ENCODE results near the gene LMOD3. TPM values are rescaled to one million over a fixed set of nuclear protein-coding genes. Genes with fewer than 3 reads are reported as not detected.

Gene LMOD3
- total RNA-seq, 1 donor from 2014 or later: 0.10 TPM

DNA sequence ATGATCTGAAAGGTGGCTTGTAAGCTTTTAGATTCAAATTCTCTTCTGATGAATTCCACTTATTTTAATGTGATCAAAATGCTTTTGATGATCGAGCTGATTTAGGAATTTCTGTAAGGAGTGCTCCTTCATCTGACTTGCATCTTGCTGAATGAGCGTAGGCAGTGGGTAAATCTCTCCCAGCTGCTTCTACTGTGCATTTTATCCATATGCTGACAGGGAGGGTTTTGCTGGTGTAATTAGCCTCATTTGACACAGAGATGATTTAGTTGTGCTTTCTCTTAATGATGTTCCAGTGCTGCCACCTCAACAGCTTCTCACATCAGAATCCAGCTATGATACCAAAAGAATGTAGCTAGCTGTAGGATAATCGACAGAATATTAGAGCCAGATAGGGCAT, 3.8 kb upstream of the LMOD3 start:
- DNase-seq (ENCODE audit: low spot score): no peak

DNA sequence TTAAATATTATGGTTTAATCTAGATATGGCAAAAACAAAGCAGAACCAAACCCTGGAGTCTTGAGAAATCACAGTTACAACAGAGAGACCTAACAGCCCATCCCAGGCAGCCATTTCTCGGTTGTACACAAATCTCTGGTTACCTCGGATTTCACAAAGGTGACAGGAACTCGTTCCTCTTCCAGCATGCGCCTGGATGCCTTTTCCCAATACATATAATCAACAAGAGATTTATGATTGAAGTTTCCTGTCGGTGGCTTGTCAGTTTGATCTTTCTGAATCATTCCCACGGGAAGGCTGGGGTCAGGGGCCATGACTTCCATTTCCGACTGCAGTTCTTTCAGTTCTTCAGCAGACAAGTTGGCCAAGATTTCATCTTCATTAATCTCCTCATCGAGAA, 445 bp downstream of the LMOD3 start:
- no peak for DNase-seq (ENCODE audit: low spot score)

DNA sequence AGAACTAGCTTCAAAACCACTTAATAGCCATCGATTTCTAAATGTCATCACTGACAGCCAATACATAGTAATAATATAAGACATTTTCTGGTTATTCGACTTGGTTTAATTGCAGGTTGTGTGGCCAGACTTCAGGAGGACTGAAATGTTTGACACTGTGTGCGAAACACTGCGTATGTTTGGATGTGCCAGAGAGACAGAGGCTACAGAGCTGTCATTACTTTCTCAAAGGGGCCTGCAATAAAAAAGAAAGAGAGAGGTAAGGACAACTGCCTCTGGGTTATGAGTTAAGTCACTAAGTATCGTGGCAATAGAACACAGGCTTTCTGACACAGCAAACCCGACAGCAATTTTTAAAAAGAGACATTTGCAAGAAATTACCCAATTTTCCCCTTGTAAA, 882 bp downstream of the LMOD3 start:
- no peak for DNase-seq (ENCODE audit: low spot score)

DNA sequence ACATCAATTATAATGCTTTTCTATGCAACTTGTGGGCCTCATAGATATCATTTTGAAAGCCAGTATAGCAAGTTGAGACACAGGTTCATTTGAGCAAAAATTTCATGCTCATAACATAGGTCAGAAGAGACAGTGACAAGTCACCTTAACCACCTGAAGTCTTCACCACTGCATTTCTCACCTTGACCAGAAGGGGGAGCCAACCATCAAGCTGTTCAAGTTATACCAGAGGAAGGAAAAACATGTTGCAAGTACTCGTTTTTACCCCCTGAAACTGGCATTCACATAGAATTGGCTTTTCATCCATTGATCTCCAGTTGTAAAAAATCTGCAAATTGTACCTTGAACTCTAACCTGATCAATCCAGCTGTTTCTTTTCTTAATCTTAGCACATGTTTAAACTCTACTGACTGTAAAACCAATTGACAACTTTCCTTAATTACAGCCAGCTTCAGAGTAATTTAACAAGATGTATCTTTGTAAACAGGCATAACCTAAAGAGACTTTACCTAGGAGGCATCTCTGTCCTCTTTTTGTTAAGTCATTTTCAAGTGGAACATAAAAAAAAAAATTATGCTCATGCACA, 1.4 kb downstream of the LMOD3 start:
- DNase-seq (ENCODE audit: low spot score): no peak

DNA sequence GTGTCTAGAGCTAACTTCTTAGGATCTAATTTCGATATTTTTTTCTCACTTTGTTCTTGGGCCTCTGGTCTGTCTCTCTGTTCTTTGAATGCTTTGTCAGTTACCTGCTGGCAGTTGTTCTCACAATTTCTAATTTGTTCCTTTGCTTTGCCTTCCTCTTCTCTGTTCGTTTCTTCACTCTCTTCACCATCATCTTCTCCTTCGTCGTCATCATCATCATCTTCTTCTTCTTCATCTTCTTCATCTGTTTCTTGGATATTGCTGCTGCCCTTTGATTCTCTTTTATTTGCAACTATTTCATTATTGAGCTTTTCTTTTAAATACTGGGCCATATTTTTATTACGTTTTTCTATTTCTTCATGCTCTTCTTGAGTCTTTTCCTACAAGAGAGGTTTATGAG, 2.7 kb downstream of the LMOD3 start:
- no peak for DNase-seq (ENCODE audit: low spot score)

DNA sequence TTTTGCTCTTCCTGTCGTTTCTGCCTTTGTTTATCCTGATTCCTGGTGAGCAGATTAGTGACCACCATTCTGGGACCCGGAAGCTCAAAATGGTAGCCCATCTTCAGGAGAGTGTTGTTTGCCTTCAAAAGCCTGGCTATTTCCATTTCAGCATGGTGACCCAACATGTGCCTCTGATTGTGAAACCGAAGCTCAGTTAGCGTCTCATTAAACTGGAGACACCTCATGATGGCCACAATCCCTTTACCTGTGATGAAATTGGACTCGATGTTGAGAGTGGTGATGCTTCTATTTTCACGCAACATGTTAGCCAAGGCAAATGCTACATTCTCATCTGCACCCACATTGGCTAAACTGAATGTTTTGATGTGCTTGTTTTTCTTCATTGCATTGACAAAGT, 3.3 kb downstream of the LMOD3 start:
- DNase-seq (ENCODE audit: low spot score): no peak

DNA sequence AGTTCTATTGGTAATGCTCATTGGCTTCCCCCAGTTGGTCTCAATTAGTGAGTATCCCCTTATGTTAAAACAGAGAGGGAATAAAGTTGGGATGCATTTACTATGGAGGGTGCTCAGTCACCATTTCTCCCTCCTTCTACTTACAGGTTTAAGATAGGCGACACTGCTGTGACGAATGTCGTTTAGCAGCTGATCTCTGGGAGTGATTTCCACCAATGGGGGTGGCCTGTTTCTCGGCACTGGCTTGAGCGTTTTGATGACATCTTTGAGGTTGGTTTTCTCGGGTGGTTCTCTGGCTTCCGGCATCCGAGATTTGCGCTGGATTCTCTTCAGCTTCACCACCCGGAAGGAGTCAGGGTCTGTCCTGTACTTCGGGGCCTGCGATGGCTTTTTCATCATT, 3.8 kb downstream of the LMOD3 start:
- DNase-seq (ENCODE audit: low spot score): no peak

DNA sequence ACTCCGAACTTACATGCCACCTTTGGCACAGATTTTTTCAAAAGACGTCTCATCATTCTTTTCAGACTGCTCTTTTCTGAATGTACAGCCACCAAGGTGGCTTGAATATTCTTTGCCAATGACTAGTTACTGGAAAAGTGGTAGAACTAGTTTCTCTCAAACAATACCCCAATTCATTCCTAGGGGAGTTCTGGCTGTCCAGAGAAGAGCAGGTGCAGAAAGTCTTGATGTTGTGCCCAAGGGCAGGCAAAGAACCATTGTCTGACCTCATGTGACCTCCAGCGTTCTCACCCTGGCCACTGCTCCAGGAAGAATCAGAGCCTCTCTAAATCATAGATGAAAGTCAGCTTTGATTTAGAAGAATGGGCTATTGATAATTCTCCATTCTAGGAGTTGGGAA, 5.5 kb downstream of the LMOD3 start:
- no peak for DNase-seq (ENCODE audit: low spot score)

DNA sequence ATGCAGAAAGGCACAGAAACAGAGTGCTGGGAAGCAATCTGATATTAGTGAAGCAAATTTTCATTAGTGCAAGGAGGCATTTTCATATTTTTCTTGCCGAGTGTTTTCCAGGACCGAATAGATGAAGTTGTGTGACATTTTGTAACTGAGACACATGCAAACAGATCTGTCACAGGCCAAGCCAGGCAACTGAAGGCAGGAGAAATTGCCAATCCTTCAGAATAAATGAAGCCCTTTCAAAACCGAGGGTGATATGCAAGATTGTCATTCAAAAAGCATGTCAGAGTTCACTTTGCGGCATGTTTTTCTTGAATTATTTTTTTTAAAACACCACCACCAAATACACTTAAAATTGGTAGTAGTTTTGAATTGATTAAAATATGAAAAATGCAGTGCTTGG, 6.2 kb downstream of the LMOD3 start:
- DNase-seq (ENCODE audit: low spot score): no peak

DNA sequence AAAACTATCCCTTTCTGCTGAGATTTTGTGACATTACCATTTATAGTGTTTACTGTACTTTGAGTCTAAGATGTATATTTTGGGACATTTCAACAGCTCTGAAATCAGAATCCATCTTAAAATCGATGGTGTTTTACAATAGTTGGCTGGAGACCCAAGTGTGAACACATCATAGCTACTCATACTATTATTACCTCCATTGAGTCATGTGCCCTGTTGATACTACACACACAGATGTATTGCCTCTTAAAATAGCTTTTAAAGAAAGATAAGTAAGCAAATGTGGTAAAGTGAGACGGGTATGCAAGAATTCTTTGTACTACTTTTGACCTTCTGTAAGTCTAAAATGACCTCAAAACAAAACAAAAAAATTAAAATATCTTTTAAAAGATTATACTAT, 6.7 kb downstream of the LMOD3 start:
- no peak for DNase-seq (ENCODE audit: low spot score)

DNA sequence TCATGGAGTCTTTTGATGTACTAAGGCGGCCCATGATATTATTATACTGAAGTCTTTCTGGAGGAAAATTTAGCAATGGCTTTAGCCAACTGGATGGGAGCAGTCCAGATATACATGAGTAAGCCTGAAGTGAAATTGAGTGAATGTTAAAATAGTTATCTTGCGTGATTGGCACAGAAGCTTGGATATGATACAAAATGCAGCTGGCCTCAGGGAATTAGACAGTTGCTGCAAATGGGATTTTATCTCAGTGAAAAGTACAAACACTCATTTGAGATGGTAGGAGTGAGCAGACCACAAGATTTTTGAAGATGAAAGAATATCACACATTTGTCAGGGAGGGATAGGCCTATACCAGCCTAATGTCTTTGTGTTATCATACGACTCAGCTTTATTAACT, 8.9 kb downstream of the LMOD3 start:
- DNase-seq (ENCODE audit: low spot score): no peak

DNA sequence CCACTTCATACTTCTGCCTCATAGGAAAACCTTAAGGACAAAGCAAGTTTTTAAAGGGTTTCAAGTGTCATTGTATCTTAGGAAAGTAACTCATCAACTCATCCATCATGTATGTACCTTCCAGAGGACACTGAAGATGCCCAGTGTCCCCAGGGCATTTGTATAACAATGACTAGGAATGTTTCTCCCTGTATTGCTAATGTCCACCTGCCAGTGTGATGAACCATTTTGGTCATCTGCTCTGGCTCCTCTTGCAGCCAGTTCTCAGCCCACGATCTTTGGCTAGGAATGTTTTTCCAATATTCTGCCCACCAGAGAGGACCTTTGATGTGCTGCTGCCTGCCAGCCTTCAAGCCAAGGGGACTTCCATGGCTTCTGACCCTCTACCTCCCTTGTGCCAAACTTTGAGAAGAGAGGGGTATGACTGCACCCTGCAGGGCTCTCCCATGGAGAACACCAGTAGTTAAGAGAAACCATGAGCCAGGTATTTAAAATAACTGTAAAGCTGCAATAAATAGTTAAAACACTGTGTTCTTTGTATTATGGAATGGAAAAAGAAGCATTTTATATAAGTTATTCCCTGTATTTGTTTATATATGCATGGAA, 11.4 kb downstream of the LMOD3 start:
- no peak for DNase-seq (ENCODE audit: low spot score)

DNA sequence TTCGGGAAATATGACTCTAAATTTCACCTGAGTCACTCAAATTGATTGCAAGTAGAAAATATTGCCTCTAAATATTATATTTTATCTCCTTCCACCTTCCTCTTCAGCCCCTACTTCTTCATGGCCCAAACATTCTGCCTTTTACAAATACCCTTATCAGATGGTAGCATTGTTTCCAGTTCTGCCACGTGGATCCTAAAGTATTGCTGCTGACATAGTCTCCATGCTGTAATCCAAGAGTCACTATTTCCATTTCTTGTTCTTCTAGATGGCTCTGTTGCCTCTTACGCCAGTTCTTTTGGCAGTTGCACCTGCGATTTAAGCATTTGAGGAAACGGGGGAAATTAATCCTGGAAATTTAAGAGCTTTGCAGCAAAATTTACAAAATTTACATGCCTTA, 13.6 kb downstream of the LMOD3 start:
- DNase-seq (ENCODE audit: low spot score): no peak

DNA sequence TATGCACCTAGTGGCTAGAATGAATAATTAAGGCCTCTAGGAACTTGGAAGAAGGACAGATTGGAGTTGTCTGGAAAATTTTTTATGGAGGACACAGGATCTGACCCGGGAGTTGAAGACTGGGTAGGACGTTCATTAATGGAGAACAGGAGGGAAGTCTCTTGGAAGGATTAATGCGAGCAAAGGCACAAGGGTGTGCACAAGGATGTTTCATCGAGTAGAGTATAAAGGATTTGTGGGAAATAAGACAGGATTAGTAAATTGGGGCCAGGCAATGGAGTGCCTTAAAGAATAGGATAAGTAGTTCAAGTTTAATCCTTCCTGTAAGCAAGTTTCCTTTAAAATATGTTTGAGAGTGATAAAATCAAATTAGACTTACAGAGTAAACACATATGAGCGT, 14.6 kb downstream of the LMOD3 start:
- no peak for DNase-seq (ENCODE audit: low spot score)

DNA sequence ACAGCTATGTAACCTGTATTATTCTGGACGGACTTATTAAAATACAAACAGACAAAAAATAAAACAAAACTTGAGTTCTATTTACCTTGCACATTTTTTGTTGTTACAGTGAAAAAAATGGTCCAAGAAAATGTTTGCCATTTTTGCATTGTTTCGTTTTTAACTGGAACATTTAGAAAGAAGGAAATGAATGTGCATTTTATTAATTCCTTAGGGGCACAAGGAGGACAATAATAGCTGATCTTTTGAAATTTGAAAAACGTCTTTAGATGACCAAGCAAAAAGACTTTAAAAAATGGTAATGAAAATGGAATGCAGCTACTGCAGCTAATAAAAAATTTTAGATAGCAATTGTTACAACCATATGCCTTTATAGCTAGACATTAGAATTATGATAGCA, 17.1 kb downstream of the LMOD3 start:
- DNase-seq (ENCODE audit: low spot score): no peak

DNA sequence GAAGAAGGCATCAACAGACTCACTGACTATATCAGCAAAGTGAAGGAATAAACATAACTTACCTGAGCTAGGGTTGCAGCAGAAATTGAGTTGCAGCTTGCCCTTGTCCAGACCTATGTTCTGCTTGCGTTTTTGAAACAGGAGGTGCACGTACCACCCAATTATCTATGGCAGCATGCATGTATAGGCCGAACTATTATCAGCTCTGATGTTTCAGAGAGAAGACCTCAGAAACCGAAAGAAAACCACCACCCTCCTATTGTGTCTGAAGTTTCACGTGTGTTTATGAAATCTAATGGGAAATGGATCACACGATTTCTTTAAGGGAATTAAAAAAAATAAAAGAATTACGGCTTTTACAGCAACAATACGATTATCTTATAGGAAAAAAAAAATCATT, 17.8 kb downstream of the LMOD3 start:
- DNase-seq (ENCODE audit: low spot score): no peak

DNA sequence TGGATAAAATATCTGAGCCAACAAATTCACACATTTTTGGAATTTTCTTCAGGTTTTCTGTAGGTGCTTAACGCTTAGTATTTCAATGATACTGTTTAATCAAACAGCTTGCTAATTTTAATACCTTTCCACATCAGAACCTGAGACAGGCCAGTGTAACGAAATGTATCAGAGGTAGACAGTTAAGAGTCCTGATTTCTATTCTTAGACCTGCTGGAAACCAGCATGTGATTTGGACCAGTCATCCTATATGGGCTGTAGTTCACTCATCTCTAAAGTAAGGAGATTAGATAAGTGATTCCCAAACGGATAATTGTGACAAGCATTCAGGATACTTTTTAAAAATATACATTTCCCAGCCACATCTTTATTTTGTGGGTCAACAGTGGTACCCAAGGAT, 19.3 kb downstream of the LMOD3 start:
- no peak for DNase-seq (ENCODE audit: low spot score)

DNA sequence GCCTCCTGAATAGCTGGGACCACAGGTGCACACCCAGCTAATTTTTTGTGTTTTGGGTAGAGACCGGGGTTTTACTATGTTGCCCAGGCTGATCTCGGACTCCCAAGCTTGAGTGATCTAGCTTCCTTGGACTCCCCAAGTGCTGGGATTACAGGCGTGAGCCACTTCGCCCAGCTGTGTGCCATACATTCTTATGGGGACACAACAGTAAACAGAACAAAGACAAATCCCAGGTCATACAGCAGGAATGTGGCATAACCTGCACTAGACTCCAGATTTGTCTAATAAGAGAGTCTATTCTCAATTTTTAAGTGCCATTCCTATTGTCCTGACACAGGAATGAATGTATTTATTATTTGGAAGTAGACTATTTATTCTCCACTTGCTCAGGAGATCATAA, 20.0 kb downstream of the LMOD3 start:
- no peak for DNase-seq (ENCODE audit: low spot score)

DNA sequence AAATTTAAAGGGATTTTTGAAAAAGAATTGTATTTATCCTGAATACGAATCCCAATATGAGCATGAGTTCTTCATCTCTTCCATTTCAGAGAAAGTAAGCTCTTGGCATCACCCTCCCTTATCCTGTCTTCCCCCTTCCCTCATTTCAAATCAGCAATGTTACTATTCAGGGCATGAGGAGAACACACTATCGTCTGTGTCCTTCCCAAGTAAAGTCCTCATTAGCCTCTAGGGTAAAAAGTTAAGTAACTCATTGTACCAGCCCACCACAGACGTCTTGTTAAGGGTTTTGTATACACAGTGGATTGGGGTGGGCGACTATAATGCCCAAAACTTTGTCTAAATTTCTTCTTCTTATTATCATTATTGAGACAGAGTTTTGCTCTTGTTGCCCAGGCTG, 22.8 kb downstream of the LMOD3 start:
- DNase-seq (ENCODE audit: low spot score): no peak

DNA sequence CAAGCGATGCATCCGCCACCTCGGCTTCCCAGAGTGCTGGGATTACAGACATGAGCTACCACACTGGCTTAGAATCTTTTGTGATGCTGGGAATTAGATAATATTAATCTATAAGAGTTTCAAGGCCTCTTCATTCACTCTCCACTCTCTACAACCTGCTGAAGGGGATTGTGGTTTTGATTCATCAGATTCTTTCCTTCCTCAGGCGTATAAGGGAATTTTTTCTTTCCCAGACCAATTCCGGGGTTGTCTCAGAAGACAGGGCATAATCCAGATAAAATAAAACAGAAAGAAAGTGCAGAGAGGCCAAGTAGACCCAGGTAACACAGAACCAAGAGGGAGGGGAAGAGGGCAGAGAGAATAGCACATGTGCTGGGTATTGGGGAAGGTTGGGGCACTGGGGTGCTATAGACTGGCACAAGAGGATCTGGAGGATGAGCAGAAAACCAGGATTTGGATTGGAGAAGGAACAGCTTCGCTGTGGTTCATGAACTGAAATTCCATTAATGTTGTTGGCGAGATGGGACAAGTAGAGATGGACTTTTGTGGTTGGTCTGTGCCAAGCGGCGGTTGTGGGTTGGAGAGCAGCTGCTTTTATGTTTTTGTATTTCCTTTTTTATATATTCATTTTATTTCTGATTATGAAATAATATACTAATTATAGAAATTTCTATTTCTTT, 24.8 kb downstream of the LMOD3 start:
- DNase-seq (ENCODE audit: low spot score): no peak

DNA sequence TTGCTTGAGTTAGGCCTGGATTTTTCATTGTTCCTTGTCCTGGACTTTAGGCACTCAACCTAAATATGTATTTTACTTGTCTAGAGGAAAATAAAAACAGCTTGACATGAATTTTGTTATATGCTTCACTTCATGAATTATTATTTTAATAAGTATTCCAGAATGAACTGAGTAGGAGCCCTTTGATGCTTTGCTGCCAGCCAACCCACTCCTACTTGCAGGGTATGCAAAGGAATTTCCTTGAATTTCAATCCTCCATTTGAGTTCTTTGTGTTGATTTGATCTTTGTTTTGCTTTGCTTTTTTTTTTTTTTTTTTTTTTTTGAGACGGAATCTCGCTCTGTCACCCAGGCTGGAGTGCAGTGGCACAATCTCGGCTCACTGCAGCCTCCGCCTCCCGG, 26.1 kb downstream of the LMOD3 start:
- no peak for DNase-seq (ENCODE audit: low spot score)

DNA sequence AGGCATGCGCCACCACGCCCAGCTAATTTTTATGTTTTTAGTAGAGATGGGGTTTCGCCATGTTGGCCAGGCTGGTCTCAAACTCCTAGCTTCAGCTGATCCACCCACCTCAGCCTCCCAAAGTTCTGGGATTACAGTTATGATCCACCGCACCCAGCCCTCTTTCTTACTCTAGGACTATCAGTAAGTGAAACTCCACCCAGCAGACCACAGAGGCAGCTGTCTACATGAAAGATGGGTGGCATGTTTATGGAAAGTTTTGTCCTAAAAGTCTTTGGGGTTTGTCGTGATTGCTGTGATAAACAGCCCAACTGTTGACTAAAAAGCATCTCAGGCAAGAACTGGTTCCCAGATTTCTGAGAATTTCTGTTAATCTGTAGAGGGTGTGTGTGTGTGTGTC, 26.8 kb downstream of the LMOD3 start:
- no peak for DNase-seq (ENCODE audit: low spot score)
